CD4-positive, CD25-positive, alpha-beta regulatory T cell (primary cell): Measurements from ENCODE around the gene S100A1. TPM values are rescaled to one million over a fixed set of nuclear protein-coding genes. Genes with fewer than 3 reads are reported as not detected.

Experiments
- ATAC-seq, 2 donors: fragments of 150-1000 bp; cut with Tn5 transposase; one replicate each; pipeline ENCODE4 v1.10.0; 2021; ENCODE audit warnings: low read depth in 2 of 2, moderate number of reproducible peaks in 2 of 2, moderate library complexity in 1 of 2
- DNase-seq, 3 donors: peaks; one replicate each; pipeline versions ENCODE4 v3.0.0 to v3.0.0-alpha.2; 2012 to 2022; ENCODE audit warnings: mixed read lengths in 1 of 3
- H3K27ac ChIP-seq: one replicate; pipeline ENCODE4 v1.7.0; 2013; ENCODE audit warnings: mild to moderate bottlenecking, low read length; ENCODE audit not compliant: insufficient read depth, poor library complexity, severe bottlenecking
- H3K27me3 ChIP-seq: one replicate; pipeline ENCODE4 v1.7.0; 2013; ENCODE audit warnings: low read length; ENCODE audit not compliant: control insufficient read depth, insufficient read depth
- H3K36me3 ChIP-seq: one replicate; pipeline ENCODE4 v1.7.0; 2013; ENCODE audit warnings: mild to moderate bottlenecking, low read length, moderate library complexity; ENCODE audit not compliant: control insufficient read depth, insufficient read depth
- H3K4me1 ChIP-seq: 2 replicates; pipeline ENCODE4 v1.7.0; 2013; ENCODE audit warnings: mild to moderate bottlenecking, low read length; ENCODE audit not compliant: insufficient read depth, control insufficient read depth, poor library complexity, severe bottlenecking
- H3K4me3 ChIP-seq: one replicate; pipeline ENCODE4 v1.7.0; 2013; ENCODE audit warnings: low read depth, mild to moderate bottlenecking, low read length, moderate library complexity
- H3K9me3 ChIP-seq, 2 experiments: 1 replicate in 1 of 2; 2 replicates in 1 of 2; pipeline ENCODE4 v1.7.0; 2013; ENCODE audit warnings: low read length in 2 of 2, mild to moderate bottlenecking in 1 of 2, moderate library complexity in 1 of 2; ENCODE audit not compliant: control insufficient read depth in 2 of 2
- H3K27ac Mint-ChIP-seq, 3 donors: one replicate each; pipeline ENCODE4 v1.8.0; 2020 to 2022; ENCODE audit warnings: mild to moderate bottlenecking in 3 of 3, mixed read lengths in 3 of 3, moderate library complexity in 2 of 3
- H3K27me3 Mint-ChIP-seq: one replicate; pipeline ENCODE4 v1.8.0; 2022; ENCODE audit warnings: mild to moderate bottlenecking, mixed read lengths
- H3K36me3 Mint-ChIP-seq: one replicate; pipeline ENCODE4 v1.8.0; 2020; ENCODE audit warnings: mixed read lengths
- H3K4me1 Mint-ChIP-seq, 4 donors: one replicate each; pipeline ENCODE4 v1.8.0; 2020 to 2022; ENCODE audit warnings: mixed read lengths in 4 of 4, mild to moderate bottlenecking in 1 of 4
- H3K4me3 Mint-ChIP-seq, 4 donors: one replicate each; pipeline ENCODE4 v1.8.0; 2020 to 2022; ENCODE audit warnings: mild to moderate bottlenecking in 4 of 4, mixed read lengths in 4 of 4, moderate library complexity in 3 of 4
- H3K9me3 Mint-ChIP-seq, 7 donors: one replicate each; pipeline ENCODE4 v1.8.0; 2020 to 2022; ENCODE audit warnings: mixed read lengths in 7 of 7, mild to moderate bottlenecking in 3 of 7, moderate library complexity in 2 of 7
- polyA plus RNA-seq, 4 donors: library from polyadenylated mRNA; unstranded; fragments of 300-500 nt; fragmentation: Illumina TruSeq; gene quantifications; one replicate each; pipeline ENCODE4 v1.2.3, GENCODE V29; 2021
- total RNA-seq: library from RNA; stranded (reverse); gene quantifications from one replicate; pipeline ENCODE4 v1.2.3, GENCODE V29; 2022

The S100A1 gene
- total and polyA plus RNA-seq, 5 donors from 2014 or later, result not detected

DNA sequence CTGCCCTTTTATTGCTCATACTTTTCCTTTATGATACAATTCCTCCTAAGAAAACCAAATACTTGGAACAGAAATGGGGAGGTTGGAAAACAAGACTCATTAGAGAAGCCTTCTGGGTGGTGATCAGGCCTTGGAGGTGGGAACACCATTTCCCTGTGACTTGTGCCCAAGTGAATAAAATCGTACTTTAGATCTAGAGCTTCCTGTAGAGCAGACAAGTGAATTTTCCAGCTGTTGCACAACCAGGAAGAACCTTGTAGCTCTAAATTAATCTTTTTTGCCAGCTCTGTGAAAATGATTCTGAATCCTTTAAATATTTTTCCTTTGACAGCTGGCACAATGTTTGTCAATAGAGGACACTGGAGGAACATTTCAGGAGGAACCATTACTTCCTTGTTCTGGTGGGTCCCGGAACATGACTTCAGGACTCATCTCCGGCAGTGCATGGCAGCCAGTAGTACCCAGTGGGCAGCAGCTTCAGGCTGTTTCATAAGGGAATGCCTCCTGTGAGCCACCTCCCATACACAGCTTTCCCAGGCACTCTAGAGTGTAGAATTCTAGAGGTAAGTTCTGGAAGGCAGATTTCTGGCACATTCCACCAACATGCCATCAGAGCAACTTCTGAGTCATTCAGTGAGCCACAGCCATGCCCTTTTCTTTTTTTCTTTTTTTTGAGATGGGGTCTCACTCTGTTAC lies 24.7 kb downstream of the S100A1 start:
- Mint-ChIP-seq H3K4me1 (peaks cover 4 to 23% (median 15%) of the 10 kb centered on the region in 4 donors), H3K36me3 (no peaks in the 10 kb centered on the region), H3K4me3 (no peak overlapping the region), H3K9me3 (no peaks in the 10 kb centered on the region), H3K27me3 (no peaks in the 10 kb centered on the region), H3K27ac (no peak overlapping the region)
- H3K27ac ChIP-seq, result no peak overlapping the region
- DNase-seq, result no peak
- H3K36me3 ChIP-seq, result no peaks in the 10 kb centered on the region
- H3K4me3 ChIP-seq, result no peak overlapping the region
- peaks cover 13% of the 10 kb centered on the region for H3K4me1 ChIP-seq
- ATAC-seq, result no peak
- H3K27me3 ChIP-seq, result no peaks in the 10 kb centered on the region
- no peaks in the 10 kb centered on the region for H3K9me3 ChIP-seq

GRCh38 chr1:153655333-153655732 lies 27.1 kb downstream of the S100A1 start:
- Histone ChIP-seq H3K4me3 (no peak overlapping the region), H3K4me1 (peaks cover 14% of the 10 kb centered on the region), H3K27ac (no peak overlapping the region), H3K27me3 (no peaks in the 10 kb centered on the region), H3K36me3 (no peaks in the 10 kb centered on the region), H3K9me3 (no peaks in the 10 kb centered on the region)
- Mint-ChIP-seq H3K4me1 (peaks cover 0 to 26% (median 11%) of the 10 kb centered on the region in 4 donors), H3K27me3 (no peaks in the 10 kb centered on the region), H3K4me3 (no peak overlapping the region), H3K36me3 (no peaks in the 10 kb centered on the region), H3K9me3 (no peaks in the 10 kb centered on the region), H3K27ac (no peak overlapping the region)
- ATAC-seq (no peak), DNase-seq (no peak)

- H3K4me1 ChIP-seq, result peaks cover 14% of the 10 kb centered on the region
- peaks cover 28% of the 10 kb centered on the region for H3K36me3 ChIP-seq
- Mint-ChIP-seq H3K9me3 (no peaks in the 10 kb centered on the region), H3K36me3 (peaks cover 13% of the 10 kb centered on the region), H3K4me3 (peak within 1 kb of the TSS; percentile 96 to 99 (median 98)), H3K27ac (peak within 1 kb of the TSS; percentile 94 to 97 (median 96)), H3K4me1 (peaks cover 7 to 30% (median 13%) of the 10 kb centered on the region in 4 donors), H3K27me3 (no peaks in the 10 kb centered on the region)
- H3K9me3 ChIP-seq, result no peaks in the 10 kb centered on the region
- DNase-seq (peak; percentile 84 to 94 (median 90)), ATAC-seq (peak; percentile 96 to 97)
- H3K27ac ChIP-seq, result peak within 1 kb of the TSS; percentile 88
- no peaks in the 10 kb centered on the region for H3K27me3 ChIP-seq
- H3K4me3 ChIP-seq, result peak within 1 kb of the TSS; percentile 90
These were observed 30.4 kb downstream of the S100A1 start, which contains the start of gene SNAPIN for GRCh38 chr1:153658400-153659174. TSS of gene SNAPIN (plus strand) at chr1:153658703. CDS start at chr1:153658744, 41 bp downstream.

DNA sequence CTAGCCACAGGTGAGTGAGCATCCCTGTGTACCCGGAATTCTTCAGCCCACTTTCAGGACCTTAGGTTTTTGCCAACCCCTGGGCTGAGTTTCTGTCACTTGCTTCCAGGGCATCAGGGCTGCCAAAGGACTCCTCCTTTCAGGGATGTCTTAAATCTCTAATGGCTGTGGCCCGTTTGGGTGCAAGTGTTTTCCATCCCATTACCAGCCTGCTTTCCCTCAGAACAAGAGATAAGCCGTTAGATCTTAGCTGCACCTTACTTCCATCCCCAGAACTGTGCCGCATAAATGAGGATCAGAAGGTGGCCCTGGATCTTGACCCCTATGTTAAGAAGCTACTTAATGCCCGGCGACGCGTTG lies 30.9 kb downstream of the S100A1 start:
- no peaks in the 10 kb centered on the region for H3K9me3 ChIP-seq
- Mint-ChIP-seq H3K4me3 (peak overlapping the region; percentile 96 to 99 (median 98)), H3K9me3 (no peaks in the 10 kb centered on the region), H3K27ac (peak overlapping the region; percentile 94 to 97 (median 96)), H3K4me1 (peaks cover 7 to 30% (median 13%) of the 10 kb centered on the region in 4 donors), H3K36me3 (peaks cover 17% of the 10 kb centered on the region), H3K27me3 (no peaks in the 10 kb centered on the region)
- H3K4me3 ChIP-seq, result peak overlapping the region; percentile 90
- no peak for ATAC-seq
- no peak for DNase-seq
- peak overlapping the region; percentile 88 for H3K27ac ChIP-seq
- H3K4me1 ChIP-seq, result peaks cover 14% of the 10 kb centered on the region
- peaks cover 34% of the 10 kb centered on the region for H3K36me3 ChIP-seq
- H3K27me3 ChIP-seq, result no peaks in the 10 kb centered on the region

DNA sequence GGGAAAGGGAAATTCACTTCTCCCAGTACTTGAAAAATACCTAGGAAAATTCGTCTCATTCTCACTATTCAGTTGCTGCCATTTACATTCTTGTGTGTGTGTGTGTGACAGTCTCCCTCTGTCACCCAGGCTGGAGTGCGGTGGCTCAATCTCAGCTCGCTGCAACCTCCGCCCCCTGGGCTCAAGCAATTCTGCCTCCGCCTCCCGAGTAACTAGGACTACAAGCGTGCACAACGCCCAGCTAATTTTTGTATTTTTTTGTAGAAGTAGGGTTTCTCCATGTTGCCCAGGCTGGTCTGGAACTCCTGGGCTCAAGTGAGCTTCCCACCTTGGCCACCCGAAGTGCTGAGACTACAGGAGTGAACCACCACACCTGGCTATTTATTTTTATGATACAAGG lies 31.4 kb downstream of the S100A1 start:
- DNase-seq (no peak), ATAC-seq (no peak)
- no peaks in the 10 kb centered on the region for H3K27me3 ChIP-seq
- H3K36me3 ChIP-seq, result peaks cover 39% of the 10 kb centered on the region
- peaks cover 20% of the 10 kb centered on the region for H3K36me3 Mint-ChIP-seq
- peaks cover 14% of the 10 kb centered on the region for H3K4me1 ChIP-seq
- peak overlapping the region; percentile 90 for H3K4me3 ChIP-seq
- H3K4me3 Mint-ChIP-seq, result peak overlapping the region; percentile 96 to 99 (median 98)
- peaks cover 7 to 30% (median 13%) of the 10 kb centered on the region in 4 donors for H3K4me1 Mint-ChIP-seq
- H3K9me3 Mint-ChIP-seq, result no peaks in the 10 kb centered on the region
- no peaks in the 10 kb centered on the region for H3K27me3 Mint-ChIP-seq
- H3K9me3 ChIP-seq, result no peaks in the 10 kb centered on the region
- peak overlapping the region in 2 of 3 donors; percentile 94 to 96 for H3K27ac Mint-ChIP-seq
- H3K27ac ChIP-seq, result peak overlapping the region; percentile 88

DNA sequence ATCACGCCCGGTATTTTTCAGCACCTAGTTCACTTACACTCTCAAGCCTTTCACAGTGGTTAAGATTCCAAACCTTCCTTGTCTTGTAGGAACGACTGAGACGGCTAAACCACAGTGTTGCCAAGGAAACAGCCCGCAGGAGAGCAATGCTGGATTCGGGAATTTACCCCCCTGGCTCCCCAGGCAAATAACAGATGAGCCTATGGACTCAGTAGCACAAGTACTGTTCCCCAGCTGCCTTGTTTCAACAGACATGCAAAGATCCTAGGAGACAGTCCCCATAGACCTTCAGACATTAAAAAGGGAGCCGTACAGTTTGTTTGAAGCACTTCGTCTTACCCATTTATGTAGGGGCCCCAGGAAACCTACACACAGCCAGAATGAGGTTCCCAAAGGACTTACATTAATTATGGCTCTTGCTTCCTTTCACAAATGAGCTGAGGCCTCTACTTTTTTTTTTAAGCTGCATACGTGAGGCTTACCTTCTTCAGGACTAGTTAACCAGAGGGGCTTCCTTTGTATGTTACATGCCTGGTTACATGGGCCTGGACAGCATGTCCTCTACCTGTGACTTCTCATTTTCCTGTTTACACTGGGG lies 33.0 kb downstream of the S100A1 start:
- Mint-ChIP-seq H3K9me3 (no peaks in the 10 kb centered on the region), H3K4me1 (peaks cover 8 to 37% (median 17%) of the 10 kb centered on the region in 4 donors), H3K4me3 (peak overlapping the region; percentile 16 to 71 (median 50)), H3K36me3 (peaks cover 29% of the 10 kb centered on the region), H3K27ac (peak overlapping the region in 2 of 3 donors; percentile 36 to 58), H3K27me3 (no peaks in the 10 kb centered on the region)
- H3K36me3 ChIP-seq, result peaks cover 54% of the 10 kb centered on the region
- DNase-seq (no peak), ATAC-seq (no peak)
- no peak overlapping the region for H3K27ac ChIP-seq
- no peaks in the 10 kb centered on the region for H3K9me3 ChIP-seq
- no peaks in the 10 kb centered on the region for H3K27me3 ChIP-seq
- H3K4me3 ChIP-seq, result no peak overlapping the region
- peaks cover 14% of the 10 kb centered on the region for H3K4me1 ChIP-seq

DNA sequence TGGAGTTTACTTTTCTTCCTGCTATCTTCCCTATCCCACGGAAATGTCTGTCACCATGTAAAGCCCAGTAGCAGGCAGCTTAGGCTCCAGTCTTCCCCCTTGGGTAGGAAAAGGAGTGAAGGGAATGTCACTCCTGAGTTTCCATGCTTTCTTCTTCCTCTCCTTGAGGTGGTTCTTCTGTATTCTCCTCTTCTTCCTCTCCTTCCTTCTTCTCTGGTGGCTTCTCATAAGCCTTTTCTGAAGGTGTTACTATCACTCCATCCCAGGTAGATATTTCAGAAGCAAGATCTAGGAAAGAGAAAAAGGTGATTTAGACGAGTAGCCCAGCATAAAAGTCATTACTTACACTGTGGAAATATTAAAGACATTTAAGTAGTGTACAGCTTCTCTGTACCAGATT lies 34.0 kb downstream of the S100A1 start:
- Mint-ChIP-seq H3K4me1 (peaks cover 8 to 33% (median 16%) of the 10 kb centered on the region in 4 donors), H3K27me3 (no peaks in the 10 kb centered on the region), H3K27ac (no peak overlapping the region), H3K36me3 (peaks cover 29% of the 10 kb centered on the region), H3K9me3 (no peaks in the 10 kb centered on the region), H3K4me3 (peak overlapping the region in 2 of 4 donors; percentile 43 to 84)
- no peaks in the 10 kb centered on the region for H3K27me3 ChIP-seq
- DNase-seq (no peak), ATAC-seq (no peak)
- no peak overlapping the region for H3K27ac ChIP-seq
- H3K4me3 ChIP-seq, result no peak overlapping the region
- no peaks in the 10 kb centered on the region for H3K9me3 ChIP-seq
- peaks cover 65% of the 10 kb centered on the region for H3K36me3 ChIP-seq
- peaks cover 14% of the 10 kb centered on the region for H3K4me1 ChIP-seq
